Choroid plexus epithelial cell (primary cell): ENCODE data around the gene ZPBP.
A peak's percentile ranks its signal among the peaks of the same experiment; 100 is the strongest.

Experiments used
- DNase-seq: peaks from one replicate; pipeline ENCODE4 v3.0.0-alpha.2; 2010; ENCODE audit warnings: low read depth
- H3K4me3 ChIP-seq: 2 replicates; pipeline ENCODE4 v1.5.1; 2011; ENCODE audit warnings: low read depth, mild to moderate bottlenecking, control low read depth, low read length, moderate library complexity
- TF ChIP-seq, protein P1 (sequence below): conservative IDR thresholded peaks from 2 replicates; pipeline ENCODE4 v1.5.1; 2011; ENCODE audit warnings: low read depth, mild to moderate bottlenecking, control low read depth, inconsistent platforms, low read length, moderate library complexity

The ZPBP gene

DNA sequence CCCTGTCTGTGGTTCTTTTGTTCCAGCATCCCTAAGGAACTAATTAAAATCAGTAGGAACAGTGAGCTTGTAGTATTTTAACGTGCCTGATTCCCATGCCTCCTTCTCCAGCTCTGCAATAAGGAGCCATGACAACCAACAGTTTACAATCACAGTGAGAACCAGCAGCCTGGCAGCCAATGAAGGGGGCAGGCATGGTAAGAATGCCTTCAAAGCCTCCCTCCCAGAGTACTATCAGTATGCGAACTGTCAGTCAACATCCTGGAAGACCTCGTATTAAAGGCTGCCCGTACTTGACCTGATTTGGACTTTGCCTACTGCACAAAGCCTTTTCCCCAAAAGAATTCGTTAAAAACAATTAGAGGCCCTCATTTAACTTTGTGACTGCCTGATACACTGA, 7.7 kb downstream of the ZPBP start:
- no peak overlapping the region for H3K4me3 ChIP-seq
- TF ChIP-seq, protein P1, sequence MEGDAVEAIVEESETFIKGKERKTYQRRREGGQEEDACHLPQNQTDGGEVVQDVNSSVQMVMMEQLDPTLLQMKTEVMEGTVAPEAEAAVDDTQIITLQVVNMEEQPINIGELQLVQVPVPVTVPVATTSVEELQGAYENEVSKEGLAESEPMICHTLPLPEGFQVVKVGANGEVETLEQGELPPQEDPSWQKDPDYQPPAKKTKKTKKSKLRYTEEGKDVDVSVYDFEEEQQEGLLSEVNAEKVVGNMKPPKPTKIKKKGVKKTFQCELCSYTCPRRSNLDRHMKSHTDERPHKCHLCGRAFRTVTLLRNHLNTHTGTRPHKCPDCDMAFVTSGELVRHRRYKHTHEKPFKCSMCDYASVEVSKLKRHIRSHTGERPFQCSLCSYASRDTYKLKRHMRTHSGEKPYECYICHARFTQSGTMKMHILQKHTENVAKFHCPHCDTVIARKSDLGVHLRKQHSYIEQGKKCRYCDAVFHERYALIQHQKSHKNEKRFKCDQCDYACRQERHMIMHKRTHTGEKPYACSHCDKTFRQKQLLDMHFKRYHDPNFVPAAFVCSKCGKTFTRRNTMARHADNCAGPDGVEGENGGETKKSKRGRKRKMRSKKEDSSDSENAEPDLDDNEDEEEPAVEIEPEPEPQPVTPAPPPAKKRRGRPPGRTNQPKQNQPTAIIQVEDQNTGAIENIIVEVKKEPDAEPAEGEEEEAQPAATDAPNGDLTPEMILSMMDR: no peak
- DNase-seq: no peak

- H3K4me3 ChIP-seq: no peak overlapping the region
- TF ChIP-seq, protein P1: no peak
- DNase-seq: no peak
Measured at GRCh38 chr7:50073093-50073492, 20.0 kb downstream of the ZPBP start.

DNA sequence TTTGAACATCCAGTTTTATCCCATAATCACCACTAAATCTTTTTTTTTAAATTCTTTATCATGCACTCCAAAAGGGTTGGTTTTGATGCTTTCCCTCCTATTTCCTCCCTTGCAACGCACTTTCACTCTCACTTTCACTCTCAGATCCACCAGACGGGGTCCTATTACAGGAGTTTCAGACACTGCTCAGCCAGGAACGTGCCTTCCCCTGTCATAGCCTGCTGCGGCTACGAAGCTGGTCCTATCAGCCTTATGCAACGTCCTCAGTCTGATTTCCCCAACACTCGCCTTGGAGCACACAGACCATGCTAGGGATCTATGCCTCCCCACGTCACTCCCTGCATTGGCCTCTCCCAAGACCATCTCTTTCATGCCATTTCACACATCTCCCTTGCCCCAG, 23.4 kb downstream of the ZPBP start:
- no peak for DNase-seq
- TF ChIP-seq, protein P1: no peak
- no peak overlapping the region for H3K4me3 ChIP-seq

- TF ChIP-seq, protein P1: no peak
- H3K4me3 ChIP-seq: peak overlapping the region; percentile 14
- peak; percentile 6 for DNase-seq
Measured at GRCh38 chr7:50068850-50069551, 24.0 kb downstream of the ZPBP start.

GRCh38 chr7:50068026-50068425, 25.0 kb downstream of the ZPBP start:
- TF ChIP-seq, protein P1: no peak
- no peak overlapping the region for H3K4me3 ChIP-seq
- no peak for DNase-seq

GRCh38 chr7:50062951-50063350, 30.1 kb downstream of the ZPBP start:
- no peak for DNase-seq
- TF ChIP-seq, protein P1: no peak
- H3K4me3 ChIP-seq: no peak overlapping the region

DNA sequence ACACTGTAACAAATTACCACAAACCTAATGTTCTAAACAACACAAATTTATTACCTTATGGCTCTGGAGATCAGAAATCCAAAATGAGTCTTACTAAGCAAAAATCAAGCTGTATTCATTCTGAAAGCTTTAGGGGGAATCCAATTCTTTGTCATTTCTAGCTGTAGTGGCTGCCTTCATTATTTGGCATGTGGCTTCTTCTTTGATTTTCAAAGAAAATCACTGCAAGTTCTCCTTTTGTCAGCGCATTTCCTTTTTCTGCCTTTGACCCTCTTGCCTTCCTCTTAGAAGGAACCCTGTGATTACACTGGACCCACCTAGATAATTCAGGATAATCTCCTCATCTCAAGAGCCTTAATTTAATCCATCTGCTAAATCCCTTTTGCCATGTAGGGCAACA, 36.9 kb downstream of the ZPBP start:
- DNase-seq: no peak
- H3K4me3 ChIP-seq: no peak overlapping the region
- TF ChIP-seq, protein P1: no peak
